ENCODE data around the gene LETMD1.

The LETMD1 gene

GRCh38 chr12:51025836-51026638 is 22.1 kb upstream of the LETMD1 start, which contains the start of gene SLC11A2:
SLC11A2 (minus strand) TSS chr12:51026384; CDS start chr12:51010728, 15,656 bp downstream.
- TF ChIP-seq, protein P1, sequence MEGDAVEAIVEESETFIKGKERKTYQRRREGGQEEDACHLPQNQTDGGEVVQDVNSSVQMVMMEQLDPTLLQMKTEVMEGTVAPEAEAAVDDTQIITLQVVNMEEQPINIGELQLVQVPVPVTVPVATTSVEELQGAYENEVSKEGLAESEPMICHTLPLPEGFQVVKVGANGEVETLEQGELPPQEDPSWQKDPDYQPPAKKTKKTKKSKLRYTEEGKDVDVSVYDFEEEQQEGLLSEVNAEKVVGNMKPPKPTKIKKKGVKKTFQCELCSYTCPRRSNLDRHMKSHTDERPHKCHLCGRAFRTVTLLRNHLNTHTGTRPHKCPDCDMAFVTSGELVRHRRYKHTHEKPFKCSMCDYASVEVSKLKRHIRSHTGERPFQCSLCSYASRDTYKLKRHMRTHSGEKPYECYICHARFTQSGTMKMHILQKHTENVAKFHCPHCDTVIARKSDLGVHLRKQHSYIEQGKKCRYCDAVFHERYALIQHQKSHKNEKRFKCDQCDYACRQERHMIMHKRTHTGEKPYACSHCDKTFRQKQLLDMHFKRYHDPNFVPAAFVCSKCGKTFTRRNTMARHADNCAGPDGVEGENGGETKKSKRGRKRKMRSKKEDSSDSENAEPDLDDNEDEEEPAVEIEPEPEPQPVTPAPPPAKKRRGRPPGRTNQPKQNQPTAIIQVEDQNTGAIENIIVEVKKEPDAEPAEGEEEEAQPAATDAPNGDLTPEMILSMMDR (IDR thresholded peaks at IDR 0.05; ENCODE audit: low read depth, low read length) = no peak
- peak within 1 kb of the TSS; percentile 77 for H3K4me3 ChIP-seq (ENCODE audit: low read depth, low read length)

- TF ChIP-seq, protein P1 (IDR thresholded peaks at IDR 0.05; ENCODE audit: low read depth, low read length) = no peak
- no peak overlapping the region for H3K4me3 ChIP-seq (ENCODE audit: low read depth, low read length)
Observed at GRCh38 chr12:51027342-51027835, 20.7 kb upstream of the LETMD1 start.

GRCh38 chr12:51028126-51028812 is 19.9 kb upstream of the LETMD1 start:
- no peak overlapping the region for H3K4me3 ChIP-seq (ENCODE audit: low read depth, low read length)
- TF ChIP-seq, protein P1 (IDR thresholded peaks at IDR 0.05; ENCODE audit: low read depth, low read length) = no peak

DNA sequence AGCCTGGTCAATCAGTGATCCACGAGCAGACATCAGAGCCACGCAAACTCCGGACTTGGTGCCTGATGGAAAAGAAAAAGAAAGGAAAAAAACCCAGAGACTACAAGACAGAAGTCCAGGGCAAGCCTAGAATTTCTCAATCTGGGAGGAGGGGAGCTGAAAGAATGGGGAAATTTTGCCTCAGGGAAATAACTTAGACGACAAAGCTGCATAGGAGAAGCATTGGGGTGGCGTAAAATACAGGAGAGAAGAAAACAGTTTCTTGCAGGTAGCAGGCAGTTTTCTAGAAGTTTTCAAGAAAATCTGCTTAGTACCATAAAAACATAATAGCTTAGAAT is 19.3 kb upstream of the LETMD1 start:
- no peak overlapping the region for H3K4me3 ChIP-seq (ENCODE audit: low read depth, low read length)

DNA sequence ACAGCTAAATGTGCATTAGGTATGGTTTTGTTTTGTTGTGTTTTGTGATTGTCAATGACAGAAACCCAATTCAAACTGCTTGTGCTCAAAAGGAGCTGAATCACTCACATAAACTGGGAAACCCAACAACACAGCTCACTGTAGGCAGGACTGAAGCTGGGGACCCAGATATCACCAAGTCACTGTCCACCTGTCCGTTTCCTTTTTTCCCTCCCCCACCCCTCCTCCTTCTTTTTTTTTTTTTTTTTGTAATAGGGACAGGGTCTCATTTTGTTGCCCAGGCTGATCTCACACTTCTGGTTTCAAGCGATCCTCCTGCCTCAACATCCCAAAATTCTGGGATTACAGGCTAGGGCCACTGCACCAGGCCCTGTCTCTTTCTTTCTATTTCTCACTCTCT is 15.1 kb upstream of the LETMD1 start:
- TF ChIP-seq, protein P1 (IDR thresholded peaks at IDR 0.05; ENCODE audit: low read depth, low read length) = no peak

More for the DNA sequence above, 19.3 kb upstream of the LETMD1 start:
- TF ChIP-seq, protein P1 (IDR thresholded peaks at IDR 0.05; ENCODE audit: low read depth, low read length) = no peak

DNA sequence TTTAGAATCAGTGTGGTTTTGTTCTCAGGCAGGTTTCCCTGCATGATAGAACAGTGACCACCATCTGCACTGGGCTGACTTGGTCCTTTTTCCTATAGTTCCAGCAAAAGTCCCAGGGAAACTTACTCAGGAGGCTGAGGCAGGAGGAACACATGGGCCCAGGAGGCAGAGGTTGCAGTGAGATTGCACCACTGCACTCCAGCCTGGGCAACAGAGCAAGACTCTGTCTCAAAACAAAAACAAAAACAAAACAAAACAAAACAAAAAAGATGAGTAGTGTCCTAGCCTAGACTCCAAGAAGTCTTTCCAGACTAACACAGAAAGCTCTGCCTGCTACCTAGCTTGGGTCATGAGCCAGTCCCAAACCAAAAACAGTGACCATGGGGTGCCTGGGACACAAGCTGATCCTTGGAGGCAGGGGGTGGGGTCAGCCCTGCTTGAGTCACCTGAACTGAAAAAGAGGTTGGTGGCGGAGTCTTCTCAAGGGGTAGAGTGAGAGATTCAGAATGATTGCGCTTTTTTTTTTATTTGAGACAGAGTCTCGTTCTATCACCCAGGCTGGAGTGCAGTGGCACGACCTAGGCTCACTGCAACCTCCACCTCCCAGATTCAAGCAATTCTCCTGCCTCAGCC is 14.6 kb upstream of the LETMD1 start:
- TF ChIP-seq, protein P1 (IDR thresholded peaks at IDR 0.05; ENCODE audit: low read depth, low read length) = no peak
- no peak overlapping the region for H3K4me3 ChIP-seq (ENCODE audit: low read depth, low read length)

More for the DNA sequence above, 15.1 kb upstream of the LETMD1 start:
- no peak overlapping the region for H3K4me3 ChIP-seq (ENCODE audit: low read depth, low read length)

Data from WI38 (cell line).